ENCODE results near the gene BACE1-AS.
"Not testable (repeated sequence)": the region's sequence is repeated elsewhere in the genome, so short reads cannot be mapped to it uniquely, and the experiment has no call there.

The BACE1-AS gene

DNA sequence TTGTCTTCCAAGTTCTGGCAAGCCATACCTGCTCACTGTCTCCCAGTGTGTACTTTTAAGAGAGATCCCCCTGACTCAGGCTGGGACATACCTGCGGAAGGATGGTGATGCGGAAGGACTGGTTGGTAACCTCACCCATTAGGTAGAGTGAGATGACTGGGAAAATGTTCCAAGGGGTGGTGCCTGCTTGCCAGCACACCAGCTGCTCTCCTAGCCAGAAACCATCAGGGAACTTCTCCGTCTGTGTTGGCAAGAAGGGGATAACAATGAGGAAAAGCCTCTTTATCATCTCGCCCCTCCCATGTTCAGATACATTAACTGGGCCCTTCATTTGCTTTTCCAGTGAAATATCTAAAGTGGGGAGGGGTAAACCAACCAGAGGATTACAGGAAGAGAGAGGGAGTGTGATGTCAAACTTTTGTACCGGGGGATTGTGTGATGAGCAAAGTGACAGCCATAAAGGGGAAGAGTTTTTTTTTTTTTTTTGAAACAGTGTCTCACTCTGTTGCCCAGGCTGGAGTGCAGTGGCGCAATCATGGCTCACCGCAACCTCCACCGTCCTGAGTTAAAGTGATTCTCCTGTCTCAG lies at the start of gene BACE1-AS:
Gene BACE1-AS (plus strand): TSS at position 538 of the 588 bp plus-strand sequence.
- H3K27ac ChIP-seq (ENCODE audit: low read depth in 2 of 2, low read length in 2 of 2): no peak within 1 kb of the TSS
- H3K9ac ChIP-seq (ENCODE audit: low read depth in 1 of 2, low read length in 2 of 2): no peak within 1 kb of the TSS
- no peak within 1 kb of the TSS for H3K4me3 ChIP-seq (ENCODE audit: low read length in 2 of 2)
- H3K36me3 ChIP-seq (ENCODE audit: control insufficient read depth in 2 of 2, insufficient read depth in 2 of 2, low read length in 2 of 2): peaks cover 17 to 41% of the 10 kb centered on the region in 2 donors
- no peaks in the 10 kb centered on the region for H3K27me3 ChIP-seq (ENCODE audit: control insufficient read depth in 2 of 2, insufficient read depth in 2 of 2, low read length in 2 of 2)
- H3K4me1 ChIP-seq (ENCODE audit: control insufficient read depth in 2 of 2, insufficient read depth in 2 of 2, low read length in 2 of 2): no peaks in the 10 kb centered on the region
- no peaks in the 10 kb centered on the region for H3K9me3 ChIP-seq (ENCODE audit: control insufficient read depth in 2 of 2, low read length in 2 of 2)

- no peaks in the 10 kb centered on the region for H3K9me3 ChIP-seq (ENCODE audit: control insufficient read depth in 2 of 2, low read length in 2 of 2)
- H3K36me3 ChIP-seq (ENCODE audit: control insufficient read depth in 2 of 2, insufficient read depth in 2 of 2, low read length in 2 of 2): peaks cover 20 to 41% of the 10 kb centered on the region in 2 donors
- H3K4me1 ChIP-seq (ENCODE audit: control insufficient read depth in 2 of 2, insufficient read depth in 2 of 2, low read length in 2 of 2): no peaks in the 10 kb centered on the region
- no peak overlapping the region for H3K9ac ChIP-seq (ENCODE audit: low read depth in 1 of 2, low read length in 2 of 2)
- no peaks in the 10 kb centered on the region for H3K27me3 ChIP-seq (ENCODE audit: control insufficient read depth in 2 of 2, insufficient read depth in 2 of 2, low read length in 2 of 2)
- H3K27ac ChIP-seq (ENCODE audit: low read depth in 2 of 2, low read length in 2 of 2): no peak overlapping the region
- H3K4me3 ChIP-seq (ENCODE audit: low read length in 2 of 2): no peak overlapping the region
Observed at GRCh38 chr11:117248341-117248740, 42.8 kb upstream of the BACE1-AS start.

- Histone ChIP-seq H3K4me3 (ENCODE audit: low read length in 2 of 2) (no peak overlapping the region), H3K36me3 (ENCODE audit: control insufficient read depth in 2 of 2, insufficient read depth in 2 of 2, low read length in 2 of 2) (peaks cover 11 to 31% of the 10 kb centered on the region in 2 donors), H3K27me3 (ENCODE audit: control insufficient read depth in 2 of 2, insufficient read depth in 2 of 2, low read length in 2 of 2) (no peaks in the 10 kb centered on the region), H3K9me3 (ENCODE audit: control insufficient read depth in 2 of 2, low read length in 2 of 2) (no peaks in the 10 kb centered on the region), H3K27ac (ENCODE audit: low read depth in 2 of 2, low read length in 2 of 2) (no peak overlapping the region), H3K9ac (ENCODE audit: low read depth in 1 of 2, low read length in 2 of 2) (no peak overlapping the region), H3K4me1 (ENCODE audit: control insufficient read depth in 2 of 2, insufficient read depth in 2 of 2, low read length in 2 of 2) (no peaks in the 10 kb centered on the region)
Observed at GRCh38 chr11:117249571-117249970, 41.6 kb upstream of the BACE1-AS start.

- Histone ChIP-seq H3K4me1 (ENCODE audit: control insufficient read depth in 2 of 2, insufficient read depth in 2 of 2, low read length in 2 of 2) (no peaks in the 10 kb centered on the region), H3K9ac (ENCODE audit: low read depth in 1 of 2, low read length in 2 of 2) (no peak overlapping the region), H3K27ac (ENCODE audit: low read depth in 2 of 2, low read length in 2 of 2) (no peak overlapping the region), H3K9me3 (ENCODE audit: control insufficient read depth in 2 of 2, low read length in 2 of 2) (no peaks in the 10 kb centered on the region), H3K27me3 (ENCODE audit: control insufficient read depth in 2 of 2, insufficient read depth in 2 of 2, low read length in 2 of 2) (no peaks in the 10 kb centered on the region), H3K36me3 (ENCODE audit: control insufficient read depth in 2 of 2, insufficient read depth in 2 of 2, low read length in 2 of 2) (peaks cover 9 to 29% of the 10 kb centered on the region in 2 donors), H3K4me3 (ENCODE audit: low read length in 2 of 2) (no peak overlapping the region)
Observed at GRCh38 chr11:117251506-117251905, 39.6 kb upstream of the BACE1-AS start.

- no peaks in the 10 kb centered on the region for H3K27me3 ChIP-seq (ENCODE audit: control insufficient read depth in 2 of 2, insufficient read depth in 2 of 2, low read length in 2 of 2)
- H3K4me3 ChIP-seq (ENCODE audit: low read length in 2 of 2): no peak overlapping the region
- no peaks in the 10 kb centered on the region for H3K4me1 ChIP-seq (ENCODE audit: control insufficient read depth in 2 of 2, insufficient read depth in 2 of 2, low read length in 2 of 2)
- H3K9me3 ChIP-seq (ENCODE audit: control insufficient read depth in 2 of 2, low read length in 2 of 2): no peaks in the 10 kb centered on the region
- no peak overlapping the region for H3K27ac ChIP-seq (ENCODE audit: low read depth in 2 of 2, low read length in 2 of 2)
- H3K9ac ChIP-seq (ENCODE audit: low read depth in 1 of 2, low read length in 2 of 2): no peak overlapping the region
- peaks cover 5 to 7% of the 10 kb centered on the region in 2 donors for H3K36me3 ChIP-seq (ENCODE audit: control insufficient read depth in 2 of 2, insufficient read depth in 2 of 2, low read length in 2 of 2)
Observed at GRCh38 chr11:117255966-117256365, 35.2 kb upstream of the BACE1-AS start.

GRCh38 chr11:117256573-117256972 lies 34.6 kb upstream of the BACE1-AS start:
- Histone ChIP-seq H3K36me3 (ENCODE audit: control insufficient read depth in 2 of 2, insufficient read depth in 2 of 2, low read length in 2 of 2) (peaks cover 5 to 7% of the 10 kb centered on the region in 2 donors), H3K27ac (ENCODE audit: low read depth in 2 of 2, low read length in 2 of 2) (no peak overlapping the region), H3K4me3 (ENCODE audit: low read length in 2 of 2) (no peak overlapping the region), H3K9me3 (ENCODE audit: control insufficient read depth in 2 of 2, low read length in 2 of 2) (no peaks in the 10 kb centered on the region), H3K27me3 (ENCODE audit: control insufficient read depth in 2 of 2, insufficient read depth in 2 of 2, low read length in 2 of 2) (no peaks in the 10 kb centered on the region), H3K4me1 (ENCODE audit: control insufficient read depth in 2 of 2, insufficient read depth in 2 of 2, low read length in 2 of 2) (no peaks in the 10 kb centered on the region), H3K9ac (ENCODE audit: low read depth in 1 of 2, low read length in 2 of 2) (no peak overlapping the region)

- no peaks in the 10 kb centered on the region for H3K4me1 ChIP-seq (ENCODE audit: control insufficient read depth in 2 of 2, insufficient read depth in 2 of 2, low read length in 2 of 2)
- H3K36me3 ChIP-seq (ENCODE audit: control insufficient read depth in 2 of 2, insufficient read depth in 2 of 2, low read length in 2 of 2): peaks cover 5 to 7% of the 10 kb centered on the region in 2 donors
Observed at GRCh38 chr11:117258576-117258975, 32.6 kb upstream of the BACE1-AS start.

GRCh38 chr11:117259417-117259816 lies 31.7 kb upstream of the BACE1-AS start:
- Histone ChIP-seq H3K27me3 (ENCODE audit: control insufficient read depth in 2 of 2, insufficient read depth in 2 of 2, low read length in 2 of 2) (no peaks in the 10 kb centered on the region), H3K4me1 (ENCODE audit: control insufficient read depth in 2 of 2, insufficient read depth in 2 of 2, low read length in 2 of 2) (no peaks in the 10 kb centered on the region), H3K9me3 (ENCODE audit: control insufficient read depth in 2 of 2, low read length in 2 of 2) (no peaks in the 10 kb centered on the region), H3K27ac (ENCODE audit: low read depth in 2 of 2, low read length in 2 of 2) (no peak overlapping the region), H3K4me3 (ENCODE audit: low read length in 2 of 2) (no peak overlapping the region), H3K36me3 (ENCODE audit: control insufficient read depth in 2 of 2, insufficient read depth in 2 of 2, low read length in 2 of 2) (peaks cover 5 to 7% of the 10 kb centered on the region in 2 donors), H3K9ac (ENCODE audit: low read depth in 1 of 2, low read length in 2 of 2) (no peak overlapping the region)

More at GRCh38 chr11:117258576-117258975, 32.6 kb upstream of the BACE1-AS start:
- Histone ChIP-seq H3K9ac (ENCODE audit: low read depth in 1 of 2, low read length in 2 of 2) (no peak overlapping the region), H3K9me3 (ENCODE audit: control insufficient read depth in 2 of 2, low read length in 2 of 2) (no peaks in the 10 kb centered on the region), H3K27ac (ENCODE audit: low read depth in 2 of 2, low read length in 2 of 2) (no peak overlapping the region), H3K4me3 (ENCODE audit: low read length in 2 of 2) (no peak overlapping the region), H3K27me3 (ENCODE audit: control insufficient read depth in 2 of 2, insufficient read depth in 2 of 2, low read length in 2 of 2) (no peaks in the 10 kb centered on the region)

DNA sequence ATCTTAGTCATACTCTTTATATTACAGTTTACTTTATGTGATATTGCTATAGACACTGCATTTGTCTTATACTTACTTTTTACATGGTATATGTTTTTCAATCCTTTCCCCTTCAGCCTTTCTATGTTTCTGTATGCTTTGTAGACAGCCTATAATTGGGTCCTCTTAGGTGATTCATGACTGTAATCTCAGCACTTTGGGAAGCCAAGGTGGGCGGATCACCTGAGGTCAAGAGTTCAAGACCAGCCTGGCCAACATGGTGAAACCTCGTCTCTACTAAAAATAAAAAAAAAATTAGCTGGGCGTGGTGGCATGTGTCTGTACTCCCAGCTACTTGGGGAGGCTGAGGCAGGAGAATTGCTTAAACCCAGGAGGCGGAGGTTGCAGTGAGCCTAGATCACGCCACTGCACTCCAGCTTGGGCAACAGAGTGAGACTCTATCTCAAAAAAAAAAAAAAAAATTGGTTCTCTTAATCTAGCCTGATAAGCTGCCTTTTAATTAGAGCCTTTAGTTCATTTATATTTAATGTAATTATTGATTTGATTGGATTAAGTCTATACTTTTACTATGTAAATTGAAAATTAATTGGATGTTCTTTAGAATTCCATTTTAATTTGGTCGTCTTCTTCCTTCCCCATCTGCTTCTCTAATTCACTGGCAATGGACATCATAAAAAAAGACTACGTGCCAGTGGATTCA lies 26.4 kb upstream of the BACE1-AS start:
- not testable (repeated sequence) for H3K9me3 ChIP-seq (ENCODE audit: control insufficient read depth in 2 of 2, low read length in 2 of 2); H3K27ac ChIP-seq (ENCODE audit: low read depth in 2 of 2, low read length in 2 of 2); H3K4me1 ChIP-seq (ENCODE audit: control insufficient read depth in 2 of 2, insufficient read depth in 2 of 2, low read length in 2 of 2); H3K4me3 ChIP-seq (ENCODE audit: low read length in 2 of 2); H3K36me3 ChIP-seq (ENCODE audit: control insufficient read depth in 2 of 2, insufficient read depth in 2 of 2, low read length in 2 of 2); H3K9ac ChIP-seq (ENCODE audit: low read depth in 1 of 2, low read length in 2 of 2); H3K27me3 ChIP-seq (ENCODE audit: control insufficient read depth in 2 of 2, insufficient read depth in 2 of 2, low read length in 2 of 2)

DNA sequence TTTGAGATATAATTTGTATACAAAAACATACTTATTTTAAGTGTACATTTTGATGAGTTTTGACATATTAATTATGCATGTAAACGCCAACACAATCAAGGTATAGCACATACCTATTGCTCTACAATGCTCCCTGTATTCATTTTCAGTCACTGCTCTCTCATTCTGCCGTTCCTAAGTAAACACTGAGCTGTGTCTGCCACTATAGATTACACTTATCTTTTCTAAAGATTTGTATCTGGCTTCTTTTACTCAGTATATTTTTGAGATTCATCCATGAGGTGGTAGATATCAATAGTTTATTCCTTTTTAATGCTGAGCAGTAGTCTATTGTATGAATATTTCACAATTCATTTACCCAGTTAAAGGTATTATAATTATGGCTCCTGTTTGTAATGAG lies 25.4 kb upstream of the BACE1-AS start:
- Histone ChIP-seq H3K27ac (ENCODE audit: low read depth in 2 of 2, low read length in 2 of 2) (no peak overlapping the region), H3K9me3 (ENCODE audit: control insufficient read depth in 2 of 2, low read length in 2 of 2) (no peaks in the 10 kb centered on the region), H3K27me3 (ENCODE audit: control insufficient read depth in 2 of 2, insufficient read depth in 2 of 2, low read length in 2 of 2) (no peaks in the 10 kb centered on the region), H3K4me3 (ENCODE audit: low read length in 2 of 2) (no peak overlapping the region), H3K4me1 (ENCODE audit: control insufficient read depth in 2 of 2, insufficient read depth in 2 of 2, low read length in 2 of 2) (no peaks in the 10 kb centered on the region), H3K36me3 (ENCODE audit: control insufficient read depth in 2 of 2, insufficient read depth in 2 of 2, low read length in 2 of 2) (peaks cover 2 to 8% of the 10 kb centered on the region in 2 donors), H3K9ac (ENCODE audit: low read depth in 1 of 2, low read length in 2 of 2) (no peak overlapping the region)

Data from mucosa of rectum (tissue), 2 donors.